ENCODE data around the gene LRRK1. TPM values are rescaled to one million over a fixed set of nuclear protein-coding genes. Genes with fewer than 3 reads are reported as not detected.

Gene LRRK1
- polyA plus RNA-seq, 4 donors: 3.8 to 9.4 (median 5.9) TPM

- FAIRE-seq (no peak), DNase-seq (no peak)
- Histone ChIP-seq H3K27ac (ENCODE audit: low read depth in 1 of 3, low read length in 2 of 3) (no peak overlapping the region), H3K27me3 (ENCODE audit: control insufficient read depth in 3 of 3, insufficient read depth in 3 of 3, low read length in 3 of 3) (no peaks in the 10 kb centered on the region), H3K9me3 (ENCODE audit: control insufficient read depth in 2 of 2, insufficient read depth in 1 of 2, low read depth in 1 of 2, low read length in 1 of 2) (no peaks in the 10 kb centered on the region), H3K4me3 (ENCODE audit: low read depth in 1 of 3, low read length in 3 of 3) (no peak overlapping the region), H3K36me3 (ENCODE audit: control insufficient read depth in 3 of 3, insufficient read depth in 2 of 3, low read depth in 1 of 3, low read length in 3 of 3) (peaks cover 0 to 9% (median 0%) of the 10 kb centered on the region in 3 donors), H3K4me1 (ENCODE audit: control insufficient read depth in 3 of 3, insufficient read depth in 2 of 3, low read depth in 1 of 3, low read length in 2 of 3) (peaks cover 0 to 8% (median 0%) of the 10 kb centered on the region in 3 donors)
- 83 to 88% (median 85%) methylated on average over 3 of the region's 3 CpGs for WGBS, 3 donors
Observed at GRCh38 chr15:101022876-101023275, 103.7 kb downstream of the LRRK1 start.

GRCh38 chr15:101023501-101024072 is 104.4 kb downstream of the LRRK1 start:
- H3K27me3 ChIP-seq (ENCODE audit: control insufficient read depth in 3 of 3, insufficient read depth in 3 of 3, low read length in 3 of 3): no peaks in the 10 kb centered on the region
- peaks cover 0 to 8% (median 0%) of the 10 kb centered on the region in 3 donors for H3K4me1 ChIP-seq (ENCODE audit: control insufficient read depth in 3 of 3, insufficient read depth in 2 of 3, low read depth in 1 of 3, low read length in 2 of 3)
- peak overlapping the region in 2 of 3 donors; percentile 26 to 79 for H3K27ac ChIP-seq (ENCODE audit: low read depth in 1 of 3, low read length in 2 of 3)
- 69 to 74% (median 70%) methylated on average over 11 of the region's 11 CpGs for WGBS, 3 donors
- FAIRE-seq (no peak), DNase-seq (no peak)
- no peaks in the 10 kb centered on the region for H3K9me3 ChIP-seq (ENCODE audit: control insufficient read depth in 2 of 2, insufficient read depth in 1 of 2, low read depth in 1 of 2, low read length in 1 of 2)
- no peak overlapping the region for H3K4me3 ChIP-seq (ENCODE audit: low read depth in 1 of 3, low read length in 3 of 3)
- H3K36me3 ChIP-seq (ENCODE audit: control insufficient read depth in 3 of 3, insufficient read depth in 2 of 3, low read depth in 1 of 3, low read length in 3 of 3): peaks cover 0 to 9% (median 0%) of the 10 kb centered on the region in 3 donors

- WGBS, 3 donors: 67 to 83% (median 72%) methylated on average over 10 to 11 of the region's 11 CpGs
- DNase-seq: peak in 1 of 2 donors; percentile 27
- peak overlapping the region in 2 of 3 donors; percentile 26 to 79 for H3K27ac ChIP-seq (ENCODE audit: low read depth in 1 of 3, low read length in 2 of 3)
Observed at GRCh38 chr15:101024073-101024695, 105.0 kb downstream of the LRRK1 start.

GRCh38 chr15:101024706-101025500 is 105.7 kb downstream of the LRRK1 start:
- FAIRE-seq (no peak), DNase-seq (no peak)
- H3K27me3 ChIP-seq (ENCODE audit: control insufficient read depth in 3 of 3, insufficient read depth in 3 of 3, low read length in 3 of 3): no peaks in the 10 kb centered on the region
- H3K27ac ChIP-seq (ENCODE audit: low read depth in 1 of 3, low read length in 2 of 3): peak overlapping the region in 2 of 3 donors; percentile 26 to 79
- H3K4me3 ChIP-seq (ENCODE audit: low read depth in 1 of 3, low read length in 3 of 3): no peak overlapping the region
- WGBS, 3 donors: 90 to 92% (median 91%) methylated on average over 19 to 20 of the region's 20 CpGs
- H3K36me3 ChIP-seq (ENCODE audit: control insufficient read depth in 3 of 3, insufficient read depth in 2 of 3, low read depth in 1 of 3, low read length in 3 of 3): peaks cover 0 to 9% (median 0%) of the 10 kb centered on the region in 3 donors
- peaks cover 0 to 8% (median 0%) of the 10 kb centered on the region in 3 donors for H3K4me1 ChIP-seq (ENCODE audit: control insufficient read depth in 3 of 3, insufficient read depth in 2 of 3, low read depth in 1 of 3, low read length in 2 of 3)
- no peaks in the 10 kb centered on the region for H3K9me3 ChIP-seq (ENCODE audit: control insufficient read depth in 2 of 2, insufficient read depth in 1 of 2, low read depth in 1 of 2, low read length in 1 of 2)

More at GRCh38 chr15:101024073-101024695, 105.0 kb downstream of the LRRK1 start:
- Histone ChIP-seq H3K4me3 (ENCODE audit: low read depth in 1 of 3, low read length in 3 of 3) (no peak overlapping the region), H3K36me3 (ENCODE audit: control insufficient read depth in 3 of 3, insufficient read depth in 2 of 3, low read depth in 1 of 3, low read length in 3 of 3) (peaks cover 0 to 9% (median 0%) of the 10 kb centered on the region in 3 donors), H3K27me3 (ENCODE audit: control insufficient read depth in 3 of 3, insufficient read depth in 3 of 3, low read length in 3 of 3) (no peaks in the 10 kb centered on the region), H3K9me3 (ENCODE audit: control insufficient read depth in 2 of 2, insufficient read depth in 1 of 2, low read depth in 1 of 2, low read length in 1 of 2) (no peaks in the 10 kb centered on the region), H3K4me1 (ENCODE audit: control insufficient read depth in 3 of 3, insufficient read depth in 2 of 3, low read depth in 1 of 3, low read length in 2 of 3) (peaks cover 0 to 8% (median 0%) of the 10 kb centered on the region in 3 donors)
- no peak for FAIRE-seq

GRCh38 chr15:101025501-101025885 is 106.3 kb downstream of the LRRK1 start:
- DNase-seq: no peak
- no peak for FAIRE-seq
- Histone ChIP-seq H3K4me3 (ENCODE audit: low read depth in 1 of 3, low read length in 3 of 3) (no peak overlapping the region), H3K27ac (ENCODE audit: low read depth in 1 of 3, low read length in 2 of 3) (no peak overlapping the region), H3K9me3 (ENCODE audit: control insufficient read depth in 2 of 2, insufficient read depth in 1 of 2, low read depth in 1 of 2, low read length in 1 of 2) (no peaks in the 10 kb centered on the region), H3K4me1 (ENCODE audit: control insufficient read depth in 3 of 3, insufficient read depth in 2 of 3, low read depth in 1 of 3, low read length in 2 of 3) (peaks cover 0 to 8% (median 0%) of the 10 kb centered on the region in 3 donors), H3K27me3 (ENCODE audit: control insufficient read depth in 3 of 3, insufficient read depth in 3 of 3, low read length in 3 of 3) (no peaks in the 10 kb centered on the region), H3K36me3 (ENCODE audit: control insufficient read depth in 3 of 3, insufficient read depth in 2 of 3, low read depth in 1 of 3, low read length in 3 of 3) (peaks cover 0 to 14% (median 0%) of the 10 kb centered on the region in 3 donors)
- 93 to 95% (median 93%) methylated on average over 6 of the region's 6 CpGs for WGBS, 3 donors

GRCh38 chr15:101025896-101026631 is 106.9 kb downstream of the LRRK1 start:
- 90 to 93% (median 91%) methylated on average over 17 of the region's 17 CpGs for WGBS, 3 donors

GRCh38 chr15:101026656-101027272 is 107.6 kb downstream of the LRRK1 start:
- Histone ChIP-seq H3K4me3 (ENCODE audit: low read depth in 1 of 3, low read length in 3 of 3) (no peak overlapping the region), H3K27ac (ENCODE audit: low read depth in 1 of 3, low read length in 2 of 3) (no peak overlapping the region), H3K9me3 (ENCODE audit: control insufficient read depth in 2 of 2, insufficient read depth in 1 of 2, low read depth in 1 of 2, low read length in 1 of 2) (no peaks in the 10 kb centered on the region), H3K27me3 (ENCODE audit: control insufficient read depth in 3 of 3, insufficient read depth in 3 of 3, low read length in 3 of 3) (no peaks in the 10 kb centered on the region), H3K4me1 (ENCODE audit: control insufficient read depth in 3 of 3, insufficient read depth in 2 of 3, low read depth in 1 of 3, low read length in 2 of 3) (peaks cover 0 to 8% (median 0%) of the 10 kb centered on the region in 3 donors), H3K36me3 (ENCODE audit: control insufficient read depth in 3 of 3, insufficient read depth in 2 of 3, low read depth in 1 of 3, low read length in 3 of 3) (peaks cover 0 to 11% (median 3%) of the 10 kb centered on the region in 3 donors)
- FAIRE-seq (no peak), DNase-seq (no peak)
- whole genome bisulfite sequencing, 3 donors: 87 to 91% (median 89%) methylated on average over 13 of the region's 13 CpGs

More at GRCh38 chr15:101025896-101026631, 106.9 kb downstream of the LRRK1 start:
- FAIRE-seq (no peak), DNase-seq (no peak)
- H3K4me3 ChIP-seq (ENCODE audit: low read depth in 1 of 3, low read length in 3 of 3): no peak overlapping the region
- H3K4me1 ChIP-seq (ENCODE audit: control insufficient read depth in 3 of 3, insufficient read depth in 2 of 3, low read depth in 1 of 3, low read length in 2 of 3): peaks cover 0 to 8% (median 0%) of the 10 kb centered on the region in 3 donors
- no peaks in the 10 kb centered on the region for H3K27me3 ChIP-seq (ENCODE audit: control insufficient read depth in 3 of 3, insufficient read depth in 3 of 3, low read length in 3 of 3)
- no peak overlapping the region for H3K27ac ChIP-seq (ENCODE audit: low read depth in 1 of 3, low read length in 2 of 3)
- peaks cover 0 to 14% (median under 1%) of the 10 kb centered on the region in 3 donors for H3K36me3 ChIP-seq (ENCODE audit: control insufficient read depth in 3 of 3, insufficient read depth in 2 of 3, low read depth in 1 of 3, low read length in 3 of 3)
- no peaks in the 10 kb centered on the region for H3K9me3 ChIP-seq (ENCODE audit: control insufficient read depth in 2 of 2, insufficient read depth in 1 of 2, low read depth in 1 of 2, low read length in 1 of 2)
